Activated naive CD4-positive, alpha-beta T cell treated with anti-CD3 and anti-CD28 coated beads for 36 hours (primary cell): Measurements from ENCODE around the gene PNMA8B. TPM values are rescaled to one million over a fixed set of nuclear protein-coding genes. Genes with fewer than 3 reads are reported as not detected.

Source experiments
- CTCF ChIA-PET: fragments of 350-600 bp; sonication (Branson Sonifier 250); formaldehyde crosslinking; loops from one replicate; lab custom pipeline; 2021; ENCODE audit warnings: antibody characterized with exemption; lab: Charles Lee
- DNase-seq: peaks from one replicate; pipeline ENCODE4 v3.0.0-alpha.2; 2020
- H3K27ac Mint-ChIP-seq: one replicate; pipeline ENCODE4 v1.8.0; 2021; ENCODE audit warnings: mild to moderate bottlenecking, mixed read lengths
- H3K27me3 Mint-ChIP-seq: one replicate; pipeline ENCODE4 v1.8.0; 2021; ENCODE audit warnings: low read depth, mixed read lengths
- H3K36me3 Mint-ChIP-seq: one replicate; pipeline ENCODE4 v1.8.0; 2021; ENCODE audit warnings: low read depth, mixed read lengths
- H3K4me1 Mint-ChIP-seq: one replicate; pipeline ENCODE4 v1.8.0; 2021; ENCODE audit warnings: low read depth, mixed read lengths
- H3K4me3 Mint-ChIP-seq: one replicate; pipeline ENCODE4 v1.8.0; 2021; ENCODE audit warnings: mild to moderate bottlenecking, moderate library complexity, mixed read lengths
- H3K9me3 Mint-ChIP-seq: one replicate; pipeline ENCODE4 v1.8.0; 2021; ENCODE audit warnings: mixed read lengths
- intact Hi-C: fragments of 100-400 bp; cut with micrococcal nuclease; formaldehyde crosslinking; loops from one replicate; pipeline ENCODE4 v1.15.1; 2023
- total RNA-seq, 2 experiments: library from RNA; stranded (reverse); gene quantifications; one replicate each; pipeline ENCODE4 v1.2.3, GENCODE V29; 2021

The PNMA8B gene
- total RNA-seq, 2 experiments from 2014 or later: 0.35 to 0.52 TPM

DNA sequence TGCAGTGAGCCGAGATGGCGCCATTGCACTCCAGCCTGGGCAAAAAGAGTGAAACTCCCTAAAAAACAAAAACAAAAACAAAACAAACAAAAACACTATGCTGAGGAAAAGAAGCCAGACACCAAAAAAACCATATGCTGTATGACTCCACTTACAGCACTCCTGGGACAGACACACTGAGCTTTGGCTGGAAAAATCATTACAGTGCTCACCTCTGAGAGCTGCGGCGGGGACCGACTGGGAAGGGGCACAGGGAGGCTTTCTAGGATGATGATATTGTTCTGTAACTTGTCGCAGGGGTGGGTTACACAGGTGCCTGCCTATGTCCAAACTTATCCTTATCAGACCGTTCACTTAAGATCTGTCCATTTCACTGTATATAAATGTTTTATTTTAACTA, 32.2 kb downstream of the PNMA8B start:
- no peak for DNase-seq
- H3K4me1 Mint-ChIP-seq: peaks cover 10% of the 10 kb centered on the region
- CTCF ChIA-PET: interaction anchor here (0.7 kb wide), 1 partner anchor 63 kb away, joined by 3 read pairs; no protein-coding TSS in a partner anchor
- peaks cover 4% of the 10 kb centered on the region for H3K27me3 Mint-ChIP-seq
- intact Hi-C loops: no loop called here
- no peaks in the 10 kb centered on the region for H3K9me3 Mint-ChIP-seq
- no peak overlapping the region for H3K4me3 Mint-ChIP-seq
- H3K27ac Mint-ChIP-seq: no peak overlapping the region
- H3K36me3 Mint-ChIP-seq: no peaks in the 10 kb centered on the region

DNA sequence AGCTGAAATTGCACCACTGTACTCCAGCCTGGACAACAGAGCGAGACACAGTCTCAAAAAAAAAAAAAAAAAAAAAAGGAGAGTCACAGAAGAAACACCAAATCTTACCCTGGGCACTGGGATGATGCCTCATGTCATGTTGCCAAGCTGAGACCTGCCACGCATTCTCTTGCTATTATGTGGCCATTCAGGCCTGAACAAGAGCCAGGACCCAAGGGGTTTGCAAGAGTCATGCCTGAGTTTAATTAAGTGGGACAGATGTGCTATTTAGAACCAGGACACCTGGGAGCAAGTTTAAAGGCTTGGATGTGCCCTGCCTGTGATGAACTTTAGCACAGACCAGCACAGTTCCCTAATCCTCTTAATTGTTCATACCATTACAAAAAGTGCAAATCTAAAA, 34.1 kb downstream of the PNMA8B start:
- H3K4me3 Mint-ChIP-seq: no peak overlapping the region
- no peak for DNase-seq
- CTCF ChIA-PET: interaction anchor here (0.6 kb wide), 1 partner anchor 66 kb away, joined by 5 read pairs; no protein-coding TSS in a partner anchor

DNA sequence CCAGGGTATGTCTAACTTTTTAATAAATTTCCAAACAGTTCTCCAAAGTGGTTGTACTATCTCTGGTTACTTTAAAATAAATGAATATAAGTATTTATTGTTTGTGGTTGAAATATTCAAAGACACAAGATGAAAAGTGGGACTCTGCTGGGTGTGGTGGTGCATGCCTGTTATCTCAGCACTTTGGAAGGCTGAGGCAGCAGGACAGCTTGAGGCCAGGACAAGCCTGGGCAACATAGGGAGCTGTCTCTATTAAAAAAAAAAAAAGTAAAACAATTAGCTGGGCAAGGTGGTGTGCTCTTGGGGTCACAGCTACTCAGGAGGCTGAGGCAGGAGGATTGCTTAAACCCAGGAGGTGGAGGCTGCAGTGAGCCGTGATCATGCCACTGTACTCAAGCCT, 34.7 kb downstream of the PNMA8B start:
- H3K27ac Mint-ChIP-seq: no peak overlapping the region
- H3K4me3 Mint-ChIP-seq: no peak overlapping the region
- intact Hi-C loops: no loop called here
- CTCF ChIA-PET: no interaction called here
- no peaks in the 10 kb centered on the region for H3K9me3 Mint-ChIP-seq
- H3K27me3 Mint-ChIP-seq: peaks cover 9% of the 10 kb centered on the region
- DNase-seq: no peak
- H3K4me1 Mint-ChIP-seq: no peaks in the 10 kb centered on the region
- no peaks in the 10 kb centered on the region for H3K36me3 Mint-ChIP-seq

More for the DNA sequence above, 34.1 kb downstream of the PNMA8B start:
- peaks cover 2% of the 10 kb centered on the region for H3K4me1 Mint-ChIP-seq
- no peaks in the 10 kb centered on the region for H3K9me3 Mint-ChIP-seq
- intact Hi-C loops: no loop called here
- H3K27ac Mint-ChIP-seq: no peak overlapping the region
- no peaks in the 10 kb centered on the region for H3K36me3 Mint-ChIP-seq
- peaks cover 5% of the 10 kb centered on the region for H3K27me3 Mint-ChIP-seq

DNA sequence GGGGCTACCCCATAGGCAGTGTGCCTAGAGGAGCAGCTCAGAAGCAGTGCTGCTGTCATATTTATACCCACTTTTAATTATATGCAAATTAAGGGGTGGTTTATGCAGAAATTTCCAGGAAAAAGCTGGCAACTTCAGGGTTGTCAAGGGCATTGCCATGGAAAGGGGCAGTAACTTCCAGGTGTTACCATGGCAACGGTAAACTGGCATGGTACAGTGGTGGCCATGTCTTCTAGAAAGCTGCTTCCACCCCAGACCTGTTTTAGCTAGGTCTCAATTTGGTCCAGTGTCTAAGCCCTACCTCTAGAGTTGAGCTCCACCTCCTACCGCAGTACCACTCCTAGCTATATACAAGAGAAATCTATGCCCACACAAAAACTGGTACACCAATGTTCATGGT, 35.6 kb downstream of the PNMA8B start:
- CTCF ChIA-PET: no interaction called here

DNA sequence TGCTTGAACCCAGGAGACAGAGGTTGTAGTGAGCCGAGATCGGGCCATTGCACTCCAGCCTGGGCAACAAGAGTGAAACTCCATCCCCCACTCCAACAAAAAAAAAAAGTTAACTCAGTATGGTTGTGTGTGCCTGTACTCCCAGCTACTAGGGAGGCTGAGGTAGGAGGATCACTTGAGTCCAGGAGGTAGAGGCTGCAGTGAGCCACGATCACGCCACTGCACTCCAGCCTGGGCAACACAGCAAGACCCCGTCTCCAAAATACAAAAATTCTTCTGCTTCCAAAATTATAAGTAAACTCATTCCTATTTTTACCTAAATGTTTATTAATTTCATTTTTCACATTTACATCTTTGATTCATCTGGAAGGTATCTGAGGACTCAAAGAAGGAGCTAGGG, 38.7 kb downstream of the PNMA8B start:
- CTCF ChIA-PET: interaction anchor here (0.6 to 1.2 kb wide), 2 partner anchors 55 to 239 kb away, joined by 3 read pairs; no protein-coding TSS in a partner anchor
- H3K9me3 Mint-ChIP-seq: no peaks in the 10 kb centered on the region
- H3K27ac Mint-ChIP-seq: no peak overlapping the region
- no peak overlapping the region for H3K4me3 Mint-ChIP-seq
- DNase-seq: no peak
- H3K4me1 Mint-ChIP-seq: no peaks in the 10 kb centered on the region
- no peaks in the 10 kb centered on the region for H3K36me3 Mint-ChIP-seq
- intact Hi-C loops: no loop called here
- H3K27me3 Mint-ChIP-seq: peaks cover 9% of the 10 kb centered on the region

More for the DNA sequence above, 35.6 kb downstream of the PNMA8B start:
- H3K9me3 Mint-ChIP-seq: no peaks in the 10 kb centered on the region
- no peak overlapping the region for H3K4me3 Mint-ChIP-seq
- no peaks in the 10 kb centered on the region for H3K4me1 Mint-ChIP-seq
- H3K27me3 Mint-ChIP-seq: peaks cover 9% of the 10 kb centered on the region
- intact Hi-C loops: no loop called here
- no peak overlapping the region for H3K27ac Mint-ChIP-seq
- DNase-seq: no peak
- no peaks in the 10 kb centered on the region for H3K36me3 Mint-ChIP-seq

DNA sequence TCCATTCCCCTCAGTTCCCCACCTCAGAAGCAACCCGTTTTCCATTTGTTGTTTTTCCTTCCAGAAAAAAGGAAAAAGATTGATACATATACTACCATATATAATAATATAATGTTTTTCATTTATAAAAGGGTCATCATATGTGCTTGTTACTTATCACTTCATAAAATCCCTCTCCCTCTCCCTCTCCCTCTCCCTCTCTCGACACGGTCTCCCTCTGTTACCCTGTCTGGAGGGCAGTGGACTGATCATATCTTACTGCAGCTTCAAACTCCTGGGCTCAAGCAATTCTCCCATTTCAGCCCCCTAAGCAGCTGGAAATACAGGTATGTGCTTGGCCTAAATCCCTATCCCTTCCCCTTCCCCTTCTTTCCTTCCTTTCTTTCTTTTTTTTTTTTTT, 41.4 kb downstream of the PNMA8B start:
- H3K4me3 Mint-ChIP-seq: no peak overlapping the region
- H3K27me3 Mint-ChIP-seq: peaks cover 9% of the 10 kb centered on the region
- no peaks in the 10 kb centered on the region for H3K4me1 Mint-ChIP-seq
- intact Hi-C loops: no loop called here
- DNase-seq: no peak
- CTCF ChIA-PET: no interaction called here
- H3K27ac Mint-ChIP-seq: no peak overlapping the region
- H3K9me3 Mint-ChIP-seq: peaks cover 7% of the 10 kb centered on the region
- H3K36me3 Mint-ChIP-seq: no peaks in the 10 kb centered on the region

DNA sequence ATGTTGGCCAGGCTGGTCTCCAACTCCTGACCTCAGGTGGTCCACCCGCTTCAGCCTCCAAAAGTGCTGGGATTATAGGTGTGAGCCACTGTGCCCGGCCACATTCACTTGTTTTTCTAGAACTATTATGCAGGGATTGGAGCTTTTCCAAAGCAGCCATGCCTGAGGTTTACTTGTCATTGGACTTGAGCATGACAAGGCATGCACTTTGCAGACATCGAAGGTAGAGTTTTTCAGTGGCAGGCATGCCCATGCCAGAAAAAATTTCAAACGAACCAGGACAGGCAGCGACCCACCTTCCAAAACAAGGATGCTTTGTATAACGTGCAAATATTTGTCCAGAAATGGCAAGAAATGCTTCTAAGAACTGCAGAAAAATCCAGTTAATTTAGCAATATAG, 42.0 kb downstream of the PNMA8B start:
- intact Hi-C loops: no loop called here
- H3K9me3 Mint-ChIP-seq: peaks cover 8% of the 10 kb centered on the region
- no peak overlapping the region for H3K27ac Mint-ChIP-seq
- H3K27me3 Mint-ChIP-seq: peaks cover 9% of the 10 kb centered on the region
- H3K4me3 Mint-ChIP-seq: no peak overlapping the region
- CTCF ChIA-PET: no interaction called here
- H3K4me1 Mint-ChIP-seq: no peaks in the 10 kb centered on the region
- DNase-seq: no peak
- no peaks in the 10 kb centered on the region for H3K36me3 Mint-ChIP-seq

DNA sequence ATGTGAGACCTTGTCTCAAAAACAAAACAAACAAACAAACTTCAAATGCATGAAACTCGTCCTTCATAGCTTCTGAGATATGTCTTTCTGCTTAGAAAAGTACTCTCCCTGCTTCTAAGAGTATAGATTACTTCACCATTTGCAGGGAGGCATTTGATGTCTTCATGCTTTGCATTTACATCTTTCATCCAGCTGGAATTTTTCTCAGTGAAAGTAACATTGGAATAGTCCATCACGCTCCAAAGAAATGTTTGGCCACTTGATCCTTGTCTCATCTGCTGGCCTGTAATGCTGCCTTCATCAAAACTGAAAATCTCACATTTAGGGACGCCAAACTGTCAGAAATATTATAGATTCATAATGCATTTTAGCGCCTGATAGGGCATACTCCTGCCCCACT, 43.5 kb downstream of the PNMA8B start:
- H3K27ac Mint-ChIP-seq: no peak overlapping the region
- peaks cover 6% of the 10 kb centered on the region for H3K27me3 Mint-ChIP-seq
- no peak for DNase-seq
- no peak overlapping the region for H3K4me3 Mint-ChIP-seq
- CTCF ChIA-PET: interaction anchor here (1.1 kb wide), 1 partner anchor 16 kb away, joined by 5 read pairs; no protein-coding TSS in a partner anchor
- no peaks in the 10 kb centered on the region for H3K4me1 Mint-ChIP-seq
- H3K36me3 Mint-ChIP-seq: no peaks in the 10 kb centered on the region
- intact Hi-C loops: no loop called here
- H3K9me3 Mint-ChIP-seq: peaks cover 8% of the 10 kb centered on the region

DNA sequence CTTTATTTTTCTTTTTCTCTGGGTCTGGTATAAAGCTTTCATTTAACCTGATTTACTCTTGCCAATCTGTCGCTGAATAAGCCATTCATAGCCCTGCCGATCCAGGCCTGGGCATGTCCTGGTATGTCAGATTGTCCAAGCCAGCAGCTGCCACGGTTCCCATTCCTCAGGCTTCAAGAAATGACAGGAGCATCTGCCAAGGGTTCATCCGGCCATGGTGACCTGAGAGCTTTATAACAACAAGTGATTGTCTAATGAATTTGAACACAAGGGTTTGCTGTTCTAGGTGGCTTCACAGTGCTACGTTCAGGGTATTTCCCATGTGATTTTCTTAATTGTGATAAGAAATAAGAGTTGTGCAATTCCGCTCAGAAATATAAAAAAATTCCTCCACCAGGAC, 44.3 kb downstream of the PNMA8B start:
- Mint-ChIP-seq H3K36me3 (no peaks in the 10 kb centered on the region), H3K9me3 (peaks cover 8% of the 10 kb centered on the region), H3K27me3 (peaks cover 3% of the 10 kb centered on the region), H3K4me3 (no peak overlapping the region), H3K4me1 (no peaks in the 10 kb centered on the region), H3K27ac (no peak overlapping the region)
- CTCF ChIA-PET: interaction anchor here (0.6 to 1.1 kb wide), 2 partner anchors 15 to 33 kb away, joined by 3 to 5 read pairs; no protein-coding TSS in a partner anchor
- intact Hi-C loops: no loop called here
- DNase-seq: no peak

DNA sequence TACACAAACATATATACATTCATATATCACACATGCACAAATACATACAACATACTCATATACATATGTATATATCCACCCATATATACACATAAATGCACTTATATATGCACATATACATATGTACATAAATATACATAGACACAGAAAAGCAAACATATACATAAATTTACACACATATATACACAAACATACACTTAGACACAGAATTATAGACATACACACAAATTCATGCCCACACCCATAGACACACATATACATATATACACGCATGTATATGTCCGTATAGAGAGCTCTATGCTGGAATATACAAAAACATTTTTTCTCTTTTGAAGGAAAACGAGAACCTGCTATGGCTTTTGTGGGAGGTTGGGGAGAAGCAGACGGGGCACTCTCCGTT, 44.9 kb downstream of the PNMA8B start:
- CTCF ChIA-PET: no interaction called here
- Mint-ChIP-seq H3K27me3 (no peaks in the 10 kb centered on the region), H3K36me3 (no peaks in the 10 kb centered on the region)

DNA sequence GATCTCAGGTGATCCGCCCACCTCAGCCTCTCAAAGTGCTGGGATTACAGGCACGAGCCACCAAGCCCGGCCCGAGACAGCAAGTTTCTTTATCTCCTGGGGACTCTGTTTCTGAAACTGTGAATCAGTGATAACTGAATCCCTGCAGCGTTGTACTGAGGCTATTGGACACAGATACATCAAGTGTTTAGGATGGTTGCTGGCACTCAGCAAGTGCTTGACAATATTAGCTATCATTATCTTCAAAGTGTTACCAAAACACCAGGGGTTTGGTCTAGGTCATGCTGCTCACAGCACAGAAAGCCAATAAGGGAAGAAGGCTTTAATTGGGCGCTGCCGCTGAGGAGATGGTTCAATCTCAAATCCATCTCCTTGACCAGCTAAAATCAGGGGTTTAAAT, 46.4 kb downstream of the PNMA8B start:
- no peak for DNase-seq
- intact Hi-C loops: no loop called here
- no peak overlapping the region for H3K4me3 Mint-ChIP-seq
- CTCF ChIA-PET: no interaction called here
- peaks cover 8% of the 10 kb centered on the region for H3K9me3 Mint-ChIP-seq
- H3K27me3 Mint-ChIP-seq: no peaks in the 10 kb centered on the region
- H3K4me1 Mint-ChIP-seq: no peaks in the 10 kb centered on the region
- H3K36me3 Mint-ChIP-seq: no peaks in the 10 kb centered on the region
- no peak overlapping the region for H3K27ac Mint-ChIP-seq

More for the DNA sequence above, 44.9 kb downstream of the PNMA8B start:
- no peaks in the 10 kb centered on the region for H3K4me1 Mint-ChIP-seq
- H3K9me3 Mint-ChIP-seq: peaks cover 8% of the 10 kb centered on the region
- intact Hi-C loops: no loop called here
- no peak overlapping the region for H3K4me3 Mint-ChIP-seq
- DNase-seq: no peak
- no peak overlapping the region for H3K27ac Mint-ChIP-seq

DNA sequence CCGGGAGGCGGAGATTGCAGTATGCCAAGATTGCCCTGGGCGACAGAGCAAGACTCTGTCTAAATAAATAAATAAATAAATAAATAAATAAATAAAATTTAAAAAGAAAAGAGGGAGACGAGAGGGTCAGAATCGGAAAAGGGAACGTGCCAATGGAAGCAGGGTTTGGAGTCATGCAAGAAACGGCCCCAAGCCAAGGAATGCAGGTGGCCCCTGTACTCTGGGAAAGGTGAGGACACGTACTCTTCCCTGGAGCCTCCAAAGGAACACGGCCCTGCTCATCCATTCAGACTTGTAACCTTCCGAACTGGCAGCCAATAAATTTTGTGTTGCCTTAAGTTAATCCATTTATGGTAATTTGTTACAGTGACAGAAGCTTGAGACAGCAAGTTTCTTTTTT, 47.1 kb downstream of the PNMA8B start:
- Mint-ChIP-seq H3K4me3 (no peak overlapping the region), H3K9me3 (peaks cover 8% of the 10 kb centered on the region), H3K27me3 (no peaks in the 10 kb centered on the region), H3K4me1 (no peaks in the 10 kb centered on the region), H3K27ac (no peak overlapping the region), H3K36me3 (no peaks in the 10 kb centered on the region)
- CTCF ChIA-PET: no interaction called here
- intact Hi-C loops: no loop called here
- DNase-seq: no peak

DNA sequence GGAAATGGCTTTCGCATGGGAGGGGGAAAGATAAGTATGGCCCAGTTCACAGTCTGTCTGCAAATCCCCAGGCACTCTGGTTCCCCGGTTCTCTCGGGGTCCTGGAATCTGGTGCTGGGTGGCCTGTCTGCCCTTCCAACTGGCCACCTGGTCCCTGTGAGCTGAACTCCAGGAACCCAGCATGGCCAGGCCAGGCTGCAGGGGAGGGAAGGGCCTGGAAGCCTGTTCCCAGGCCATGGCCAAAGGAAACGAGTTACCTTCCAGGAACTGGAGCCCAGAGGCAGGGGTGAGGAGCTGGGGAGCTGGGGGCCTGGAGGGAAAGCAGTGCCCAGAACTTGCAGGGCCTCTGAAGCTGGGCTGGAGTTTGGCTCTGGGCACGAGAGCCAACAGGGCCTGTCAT, 47.8 kb downstream of the PNMA8B start:
- Mint-ChIP-seq H3K36me3 (no peaks in the 10 kb centered on the region), H3K4me3 (no peak overlapping the region), H3K9me3 (peaks cover 8% of the 10 kb centered on the region), H3K27ac (no peak overlapping the region), H3K27me3 (no peaks in the 10 kb centered on the region), H3K4me1 (peaks cover 3% of the 10 kb centered on the region)
- CTCF ChIA-PET: no interaction called here
- DNase-seq: no peak
- intact Hi-C loops: no loop called here
